ENCODE measurements around the gene WDR90.
"Not testable (repeated sequence)": the region's sequence is repeated elsewhere in the genome, so short reads cannot be mapped to it uniquely, and the experiment has no call there.

DNA sequence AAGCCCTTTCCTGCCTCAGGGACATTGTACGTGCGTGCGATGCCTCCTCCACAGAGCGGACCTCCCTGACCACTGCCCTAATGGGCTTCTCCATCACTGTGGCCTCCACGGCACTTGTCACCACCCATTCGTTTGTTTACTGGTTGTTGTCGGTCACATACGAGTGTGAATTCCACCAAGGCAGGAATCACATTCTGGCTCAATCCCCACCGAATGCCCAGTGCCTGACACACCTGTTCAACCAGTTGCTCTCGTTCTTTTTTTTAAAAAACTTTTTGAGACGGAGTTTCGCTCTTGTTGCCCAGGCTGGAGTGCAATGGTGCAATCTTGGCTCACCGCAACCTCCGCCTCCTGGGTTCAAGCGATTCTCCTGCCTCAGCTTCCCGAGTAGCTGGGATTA is 42.1 kb downstream of the WDR90 start:
- TF ChIP-seq, protein P1, sequence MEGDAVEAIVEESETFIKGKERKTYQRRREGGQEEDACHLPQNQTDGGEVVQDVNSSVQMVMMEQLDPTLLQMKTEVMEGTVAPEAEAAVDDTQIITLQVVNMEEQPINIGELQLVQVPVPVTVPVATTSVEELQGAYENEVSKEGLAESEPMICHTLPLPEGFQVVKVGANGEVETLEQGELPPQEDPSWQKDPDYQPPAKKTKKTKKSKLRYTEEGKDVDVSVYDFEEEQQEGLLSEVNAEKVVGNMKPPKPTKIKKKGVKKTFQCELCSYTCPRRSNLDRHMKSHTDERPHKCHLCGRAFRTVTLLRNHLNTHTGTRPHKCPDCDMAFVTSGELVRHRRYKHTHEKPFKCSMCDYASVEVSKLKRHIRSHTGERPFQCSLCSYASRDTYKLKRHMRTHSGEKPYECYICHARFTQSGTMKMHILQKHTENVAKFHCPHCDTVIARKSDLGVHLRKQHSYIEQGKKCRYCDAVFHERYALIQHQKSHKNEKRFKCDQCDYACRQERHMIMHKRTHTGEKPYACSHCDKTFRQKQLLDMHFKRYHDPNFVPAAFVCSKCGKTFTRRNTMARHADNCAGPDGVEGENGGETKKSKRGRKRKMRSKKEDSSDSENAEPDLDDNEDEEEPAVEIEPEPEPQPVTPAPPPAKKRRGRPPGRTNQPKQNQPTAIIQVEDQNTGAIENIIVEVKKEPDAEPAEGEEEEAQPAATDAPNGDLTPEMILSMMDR (IDR thresholded peaks at IDR 0.05), result not testable (repeated sequence)
- TF ChIP-seq POLR2A (IDR thresholded peaks at IDR 0.05), result not testable (repeated sequence)

All from body of pancreas (tissue), 4 donors.